Retinal pigment epithelial cell (primary cell): ENCODE results near the gene SEMA3D.

Source experiments
- DNase-seq: peaks from one replicate; pipeline ENCODE4 v3.0.0-alpha.2; 2010; ENCODE audit warnings: low read depth
- H3K4me3 ChIP-seq: 2 replicates; pipeline ENCODE4 v1.5.1; 2011; ENCODE audit warnings: mild to moderate bottlenecking, low read length, control low read depth, moderate library complexity
- CTCF ChIP-seq: conservative IDR thresholded peaks from 2 replicates; pipeline ENCODE4 v1.5.1; 2011; ENCODE audit warnings: low read depth, low read length, control low read depth, inconsistent platforms

The SEMA3D gene

GRCh38 chr7:85054306-85054705 is 132.6 kb downstream of the SEMA3D start:
- no peak for DNase-seq
- H3K4me3 ChIP-seq, result no peak overlapping the region
- TF ChIP-seq CTCF, result no peak

- no peak overlapping the region for H3K4me3 ChIP-seq
- no peak for TF ChIP-seq CTCF
- DNase-seq, result no peak
Measured at GRCh38 chr7:85052894-85053293, 134.0 kb downstream of the SEMA3D start.

GRCh38 chr7:85052056-85052737 is 134.7 kb downstream of the SEMA3D start:
- DNase-seq, result no peak
- no peak overlapping the region for H3K4me3 ChIP-seq
- TF ChIP-seq CTCF, result no peak

GRCh38 chr7:85046534-85046933 is 140.3 kb downstream of the SEMA3D start:
- DNase-seq, result no peak
- TF ChIP-seq CTCF, result no peak
- H3K4me3 ChIP-seq, result no peak overlapping the region

- H3K4me3 ChIP-seq, result no peak overlapping the region
- DNase-seq, result no peak
- peak; percentile 76 for TF ChIP-seq CTCF
Measured at GRCh38 chr7:85041605-85042216, 145.1 kb downstream of the SEMA3D start.

- TF ChIP-seq CTCF, result no peak
- no peak for DNase-seq
- H3K4me3 ChIP-seq, result no peak overlapping the region
Measured at GRCh38 chr7:85039196-85039923, 147.5 kb downstream of the SEMA3D start.

GRCh38 chr7:85038466-85038865 is 148.4 kb downstream of the SEMA3D start:
- no peak overlapping the region for H3K4me3 ChIP-seq
- TF ChIP-seq CTCF, result no peak
- no peak for DNase-seq
